Subcutaneous adipose tissue (tissue), 4 donors: Measurements from ENCODE around the gene DHCR24. TPM values are rescaled to one million over a fixed set of nuclear protein-coding genes. Genes with fewer than 3 reads are reported as not detected.

Experiments
- CTCF ChIP-seq: fragments of 450-650 bp; IDR thresholded peaks from one replicate; pipeline ENCODE4 v1.5.1; 2016; ENCODE audit warnings: low read depth, mild to moderate bottlenecking, control low read depth, antibody characterized with exemption, moderate library complexity
- total RNA-seq, 4 donors: library from RNA; depleted of rRNA; stranded (reverse); fragments of >200 nt; gene quantifications; one replicate each; pipeline ENCODE4 v1.1.0, GENCODE V29; 2016

DHCR24 gene
- total RNA-seq, 4 donors from 2014 or later: 66.2 to 180 (median 131) TPM

DNA sequence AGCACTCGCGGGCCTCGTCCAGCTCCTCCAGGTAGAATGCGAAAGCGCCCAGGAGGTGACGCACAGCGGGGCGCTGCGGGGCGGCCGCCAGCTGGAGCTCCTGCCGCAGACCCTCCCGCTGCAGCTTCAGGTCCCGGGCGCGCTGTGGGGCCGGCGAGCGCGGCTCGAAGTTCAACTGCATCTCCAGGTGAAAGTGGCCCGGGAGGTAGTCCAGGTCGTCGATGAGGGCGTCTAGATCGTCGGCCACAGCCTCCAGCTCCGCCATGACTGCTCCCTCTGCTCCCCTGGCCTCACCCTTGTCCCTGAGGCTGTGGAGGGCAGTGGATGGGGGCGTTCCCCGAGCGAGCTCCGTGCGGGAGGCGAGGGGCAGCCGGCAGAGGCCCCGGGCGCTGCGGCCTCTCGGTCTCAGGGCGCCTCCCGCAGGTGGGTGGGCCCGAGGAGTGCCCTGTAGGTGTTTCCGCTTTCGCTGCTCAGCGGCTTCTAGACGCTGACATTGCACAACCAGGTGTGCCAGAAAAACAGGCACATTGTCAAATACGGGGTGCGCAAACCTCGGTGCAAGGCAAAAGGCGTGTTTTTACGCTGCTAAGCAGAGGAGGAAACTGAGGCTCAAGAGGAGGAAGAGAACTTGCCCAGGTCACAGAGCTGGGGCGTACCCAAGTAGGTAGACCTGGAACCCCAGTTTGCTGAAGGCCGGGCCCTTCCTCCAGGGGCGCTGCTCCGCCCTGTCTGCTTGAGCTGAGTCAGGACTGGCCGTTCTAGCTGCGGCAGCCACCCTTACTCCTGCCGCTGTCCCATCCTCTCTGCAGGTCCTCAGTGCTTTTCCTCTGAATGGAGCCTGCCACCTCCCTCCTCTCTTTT, 85.9 kb downstream of the DHCR24 start, which contains the start of gene TTC22:
Gene TTC22, minus strand, starts transcription at position 425 of the 861 bp plus-strand sequence. Its CDS starts 160 bp downstream, at position 265.
- no peak for TF ChIP-seq CTCF

DNA sequence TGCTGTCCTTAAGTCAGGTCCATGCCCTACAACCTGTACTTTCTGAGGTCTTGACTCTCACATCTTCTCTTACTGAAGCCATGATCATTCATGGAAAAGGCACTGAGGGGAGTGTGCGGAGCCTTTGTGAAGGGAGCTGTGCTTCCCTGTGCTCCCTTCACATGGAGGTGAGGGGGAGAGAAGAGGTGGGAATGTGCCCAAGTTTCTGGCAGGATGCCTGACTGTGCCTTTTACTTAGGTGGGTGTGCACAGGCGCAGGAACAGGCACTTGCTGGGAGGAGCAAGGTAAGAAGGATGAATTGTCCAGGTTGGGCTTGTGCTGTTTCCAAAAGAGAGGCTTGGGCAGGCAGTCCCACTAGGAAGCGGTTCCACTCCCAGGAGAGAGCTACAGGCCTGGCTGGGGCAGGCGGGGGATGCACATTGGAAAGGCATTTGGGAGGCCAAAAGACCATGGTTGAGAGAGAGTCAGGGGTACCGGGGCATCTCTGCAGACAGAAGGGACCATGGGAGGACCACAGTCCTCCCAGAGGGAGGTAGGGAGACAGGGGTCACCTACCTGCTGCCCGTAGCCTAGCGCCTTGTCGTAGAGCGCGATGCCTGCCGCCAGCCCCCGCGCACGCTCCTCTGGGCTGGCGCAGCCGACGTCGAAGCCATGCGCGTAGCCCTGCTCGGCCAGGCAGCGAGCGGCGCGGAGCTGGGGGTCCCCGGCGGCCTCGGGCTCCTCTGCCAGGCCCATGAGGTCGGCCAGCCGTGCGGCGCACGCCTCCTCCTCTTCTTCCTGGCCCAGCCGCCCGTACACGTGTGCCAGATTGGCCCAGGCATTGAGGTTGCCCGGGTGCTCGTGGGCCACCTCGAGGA, 86.7 kb downstream of the DHCR24 start:
- TF ChIP-seq CTCF: no peak

Other genes with a start within 250 kb of the DHCR24 start
- 1 to 10 TPM in 3 of 4 donors, under 1 TPM in 1; 0.57 to 2.2 (median 1.7) TPM for gene MROH7, start 245.4 kb downstream of the DHCR24 start, total RNA-seq
- gene TTC4, start 171.3 kb downstream of the DHCR24 start, total RNA-seq: 10 to 100 TPM; 14.0 to 22.1 (median 15.5) TPM
- gene PARS2, start 122.7 kb downstream of the DHCR24 start, total RNA-seq: 1 to 10 TPM; 2.1 to 3.6 (median 2.5) TPM
- 1 to 10 TPM in 1 of 4 donors, not detected in 3; 2.1 TPM for gene TTC22, start 85.9 kb downstream of the DHCR24 start, total RNA-seq
- gene TMEM61, start 93.4 kb upstream of the DHCR24 start, total RNA-seq: not detected
- not detected for gene BSND, start 111.7 kb upstream of the DHCR24 start, total RNA-seq
- gene PCSK9, start 152.4 kb upstream of the DHCR24 start, total RNA-seq: not detected